Measurements from ENCODE around the gene GAS2L2.
A peak's percentile ranks its signal among the peaks of the same experiment; 100 is the strongest.

Gene GAS2L2

DNA sequence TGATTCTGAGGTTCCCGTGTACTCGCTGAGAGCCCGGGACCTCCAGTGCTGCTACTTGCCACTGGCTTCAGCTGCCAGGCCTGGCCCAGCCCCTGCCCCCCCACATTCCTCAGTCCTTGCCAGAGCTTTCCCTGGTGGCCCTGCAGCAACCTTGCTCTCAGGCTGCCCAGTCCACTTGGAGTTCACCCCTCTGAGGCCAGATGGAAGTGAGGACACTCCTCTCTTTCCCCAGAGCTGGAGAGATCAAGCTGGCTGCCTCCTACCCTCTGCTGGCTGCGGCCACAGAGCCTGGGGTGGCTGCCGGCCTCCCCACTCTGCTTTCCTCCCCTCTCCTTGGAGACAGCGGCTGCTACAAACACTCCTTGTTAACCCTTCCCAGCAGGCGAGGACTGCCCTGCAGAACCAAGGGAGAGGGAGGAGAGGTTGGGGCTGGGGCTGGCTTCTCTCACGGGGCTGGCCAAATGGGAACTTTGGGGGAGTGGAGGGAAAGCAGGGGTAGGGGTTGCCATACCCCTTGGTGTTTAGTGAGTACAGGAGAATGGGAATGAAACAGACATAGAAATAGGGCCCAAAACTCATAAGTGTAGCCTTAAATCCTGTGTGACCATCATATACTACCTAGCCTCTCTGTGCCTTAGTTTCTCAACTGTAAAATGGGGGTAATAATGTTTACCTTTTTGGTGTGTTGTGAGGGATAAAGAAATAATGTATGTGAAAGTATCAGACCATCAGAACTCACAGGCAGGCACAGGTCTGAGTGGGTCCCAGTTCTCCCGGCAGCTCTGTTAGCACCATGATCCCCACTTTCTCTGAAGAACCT, at the start of gene GAS2L2:
GAS2L2 (minus strand) TSS at position 295 of the 820 bp plus-strand sequence. CDS start 389 bp downstream, outside the sequence.
- DNase-seq = no peak

DNA sequence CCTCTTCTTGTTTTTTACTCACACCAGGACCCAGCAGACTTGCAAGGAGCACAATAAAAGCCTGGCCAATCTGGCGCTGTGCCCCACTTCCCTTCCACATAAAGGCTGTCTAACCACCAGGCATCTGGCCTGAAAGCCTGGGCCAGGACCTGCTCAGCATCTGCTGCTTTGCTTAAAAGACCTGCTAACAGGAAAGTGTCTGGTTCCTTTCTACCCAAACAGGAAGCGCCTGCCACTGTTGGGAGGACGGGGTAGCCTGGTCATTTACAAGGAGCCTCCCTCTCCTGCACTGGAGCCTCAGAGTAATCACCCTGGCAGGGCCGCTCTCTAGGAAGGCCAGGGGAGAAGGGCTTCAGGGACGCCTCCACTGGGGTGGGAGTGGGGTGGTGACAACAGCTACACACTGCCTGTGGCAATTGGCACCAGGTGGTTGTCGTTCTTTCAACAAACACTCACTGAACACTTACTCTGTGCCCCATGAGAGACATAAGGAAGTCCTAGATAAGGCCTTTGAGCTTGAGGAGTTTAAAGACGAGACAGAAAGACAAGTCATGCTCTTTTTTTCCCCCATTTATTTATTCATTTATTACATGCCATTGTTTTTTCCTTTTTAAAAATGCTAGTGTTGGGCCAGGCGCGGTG, 48.7 kb upstream of the GAS2L2 start:
- no peak for DNase-seq

DNA sequence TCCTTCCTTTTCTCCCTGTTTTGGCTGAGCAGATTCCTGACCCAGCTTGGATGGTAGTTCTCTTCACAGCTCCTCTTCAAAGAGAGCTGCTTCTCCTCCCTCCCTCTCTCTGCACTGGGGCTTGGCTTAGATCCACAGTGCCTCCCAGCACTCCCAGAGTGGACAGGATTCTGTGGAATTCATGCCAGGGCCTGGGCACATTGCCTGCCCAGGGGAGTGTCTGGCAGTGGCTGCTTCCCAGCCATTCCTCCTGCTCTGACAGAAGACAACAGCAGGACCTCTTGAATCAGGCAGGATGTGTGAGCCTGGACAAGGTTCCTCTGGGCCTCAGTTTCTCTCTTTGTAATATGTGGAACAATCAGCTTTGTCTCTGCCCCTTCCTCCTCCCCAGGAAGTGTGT, 46.9 kb upstream of the GAS2L2 start:
- DNase-seq = no peak

DNA sequence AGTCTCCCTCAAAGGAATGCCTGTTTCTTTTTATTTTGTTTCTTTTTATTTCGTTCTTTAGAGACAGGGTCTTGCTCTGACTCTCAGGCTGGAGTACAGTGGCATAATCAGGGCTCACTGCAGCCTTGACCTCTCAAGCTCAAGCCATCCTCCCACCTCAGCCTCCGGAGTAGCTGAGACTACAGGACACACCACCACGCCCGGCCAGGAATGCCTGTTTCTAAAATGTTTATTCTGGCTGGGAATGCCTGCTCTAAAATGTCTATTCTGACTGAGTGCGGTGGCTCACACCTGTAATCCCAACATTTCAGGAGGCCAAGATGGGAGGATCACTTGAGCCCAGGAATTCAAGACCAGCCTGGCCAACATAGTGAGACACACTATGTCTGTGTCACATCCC, 44.9 kb upstream of the GAS2L2 start:
- no peak for DNase-seq

DNA sequence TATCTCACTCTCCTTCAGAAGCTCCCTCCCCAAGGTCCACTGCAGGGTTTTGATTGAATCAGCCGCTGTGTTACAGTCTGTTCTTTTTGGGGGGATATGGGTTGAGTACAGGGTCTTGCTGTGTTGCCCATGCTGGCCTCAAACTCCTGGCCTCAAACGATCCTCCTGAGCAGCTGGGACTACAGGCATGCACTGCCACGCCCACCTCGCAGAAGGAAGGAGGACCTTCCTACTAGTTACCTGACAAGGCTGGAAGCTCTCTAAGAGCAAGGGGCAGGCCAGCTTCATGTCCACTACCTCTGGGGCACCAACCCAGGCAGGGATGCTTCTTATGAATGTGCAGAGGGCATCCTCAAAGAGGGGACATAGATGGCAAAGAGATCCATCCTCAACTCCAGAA, 44.3 kb upstream of the GAS2L2 start:
- DNase-seq = no peak

DNA sequence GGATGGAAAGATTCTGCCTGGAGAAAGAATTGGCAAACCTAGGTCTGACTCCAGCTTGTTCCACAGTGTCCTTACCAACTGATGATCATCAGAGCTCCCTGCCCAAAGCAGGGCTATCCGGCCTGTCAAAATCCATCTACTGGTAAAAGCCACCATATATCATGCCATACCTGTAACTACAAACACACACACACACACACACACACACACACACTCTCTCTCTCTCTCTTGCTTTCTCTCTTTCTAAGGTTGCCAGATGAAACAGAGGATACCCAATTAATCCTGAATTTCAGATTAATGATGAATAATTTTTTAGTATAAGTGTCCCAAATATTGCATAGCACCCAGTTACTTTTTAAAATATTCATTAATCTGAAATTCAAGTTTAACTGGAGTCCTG, 43.9 kb upstream of the GAS2L2 start:
- no peak for DNase-seq

DNA sequence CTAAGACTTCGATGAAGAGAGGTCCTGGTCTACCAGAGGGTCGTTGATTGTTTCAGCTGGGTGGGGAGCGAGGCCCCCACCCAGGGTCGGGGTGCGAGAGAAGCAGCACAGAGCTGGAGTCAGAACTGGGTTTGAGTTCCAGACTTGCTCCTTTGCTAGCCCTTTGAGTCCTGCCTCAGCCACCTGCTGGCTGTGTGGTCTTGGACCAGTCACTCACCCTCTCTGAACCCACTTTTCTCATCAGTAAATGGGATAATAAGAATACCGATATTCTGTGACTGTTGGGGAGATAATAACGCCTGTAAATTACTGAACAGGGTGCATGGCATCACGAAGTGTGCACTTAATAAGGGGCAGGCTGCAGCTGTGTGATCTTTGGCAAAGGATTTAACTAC, 42.8 kb upstream of the GAS2L2 start:
- DNase-seq = no peak

DNA sequence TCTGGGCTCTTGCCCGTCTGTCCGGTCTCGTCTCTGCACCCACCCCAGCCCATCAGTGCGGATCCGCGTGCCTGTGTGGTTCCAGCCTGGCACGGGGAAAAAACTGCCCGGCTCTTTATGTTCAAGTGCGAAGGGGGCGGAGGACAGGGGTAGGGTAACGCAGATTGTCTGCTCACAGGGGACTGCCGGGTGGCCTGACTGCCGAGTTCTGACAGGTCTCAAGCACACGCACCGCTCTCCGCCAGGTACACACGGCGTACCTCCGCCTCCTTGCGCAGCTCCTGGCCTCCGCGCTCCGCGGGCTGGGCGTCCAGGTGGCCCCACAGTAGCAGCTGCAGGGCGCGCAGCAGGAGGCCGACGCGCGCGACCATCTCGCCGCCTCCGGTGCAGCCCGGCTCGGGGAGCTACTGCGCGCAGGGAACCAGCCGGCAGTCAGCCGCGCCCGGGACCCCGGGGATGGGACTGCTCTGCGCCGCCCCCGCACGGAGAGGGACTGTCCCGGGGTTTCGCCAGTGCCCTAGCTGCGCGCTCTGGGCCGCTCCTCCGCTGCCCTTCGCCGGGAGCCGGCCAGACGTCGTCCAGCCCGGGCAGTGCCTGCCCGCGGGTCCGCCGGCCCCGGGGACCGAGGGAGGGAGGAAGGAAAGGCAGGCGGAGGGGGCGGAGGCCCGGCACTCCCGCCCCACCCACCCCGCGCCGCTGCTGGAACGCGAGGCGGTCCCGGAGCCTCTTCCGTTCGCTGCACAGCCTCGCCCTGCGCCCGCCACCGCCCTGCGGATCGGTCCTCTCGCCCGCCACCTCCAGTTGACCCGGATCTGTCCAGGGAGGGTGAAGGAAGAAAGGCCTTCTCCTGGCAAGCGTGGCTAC, 42.2 kb upstream of the GAS2L2 start, which contains the start of gene MMP28:
MMP28 (minus strand) TSS at position 635 of the 864 bp plus-strand sequence; CDS start at position 371, 264 bp downstream.
- peak in 1 of 2 donors; percentile 26 for DNase-seq

DNA sequence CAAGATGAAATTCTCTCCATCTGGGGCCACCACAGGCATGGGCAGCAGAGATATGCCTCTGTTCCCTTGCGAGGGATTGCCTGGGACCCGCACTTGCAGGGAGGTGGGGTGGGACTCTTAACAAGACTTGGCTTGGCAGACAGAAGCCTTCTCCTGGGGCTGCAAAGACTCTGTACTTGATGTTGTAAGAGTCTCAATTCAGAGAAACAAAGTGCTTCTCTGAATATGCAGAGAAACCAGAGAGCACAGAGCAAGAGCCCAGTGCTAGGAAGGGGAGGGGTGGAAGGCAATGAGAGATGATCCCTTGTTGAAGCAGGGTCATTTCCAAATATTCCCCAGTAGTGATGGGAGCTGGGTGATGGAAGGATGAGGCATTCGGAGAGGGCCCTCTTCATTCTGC, 40.2 kb upstream of the GAS2L2 start:
- DNase-seq = no peak

DNA sequence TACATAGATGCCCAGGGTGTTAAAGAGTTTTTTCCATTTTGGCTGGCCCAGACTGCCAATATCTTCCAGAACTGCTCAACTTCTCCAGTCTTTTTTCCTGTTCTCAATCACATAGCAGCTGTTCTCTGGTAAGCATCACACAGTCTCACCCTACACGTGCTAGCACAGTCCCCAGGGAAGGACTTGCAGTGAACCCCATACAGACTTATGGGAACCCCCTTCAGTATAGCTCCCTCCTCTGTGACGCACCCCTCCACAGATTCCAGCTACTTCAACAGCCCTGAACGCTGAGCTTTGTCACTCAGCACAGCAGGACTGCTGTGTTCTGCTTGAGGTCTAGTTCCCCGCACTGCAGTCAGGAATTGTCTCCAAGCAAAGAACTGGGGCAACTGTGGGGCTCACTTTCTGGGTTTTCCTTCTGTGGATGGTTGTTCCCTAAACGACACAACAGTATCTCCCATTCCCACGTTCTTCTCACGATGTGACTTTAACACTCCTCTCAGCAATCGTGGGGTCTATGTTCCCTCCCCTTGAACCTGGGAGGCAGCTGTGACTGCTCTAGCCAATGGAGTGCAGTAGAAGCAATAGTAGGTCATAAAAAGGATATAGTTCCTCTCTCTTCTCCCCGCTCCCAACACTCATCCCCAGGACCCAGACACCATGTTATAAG, 38.8 kb upstream of the GAS2L2 start:
- no peak for DNase-seq

DNA sequence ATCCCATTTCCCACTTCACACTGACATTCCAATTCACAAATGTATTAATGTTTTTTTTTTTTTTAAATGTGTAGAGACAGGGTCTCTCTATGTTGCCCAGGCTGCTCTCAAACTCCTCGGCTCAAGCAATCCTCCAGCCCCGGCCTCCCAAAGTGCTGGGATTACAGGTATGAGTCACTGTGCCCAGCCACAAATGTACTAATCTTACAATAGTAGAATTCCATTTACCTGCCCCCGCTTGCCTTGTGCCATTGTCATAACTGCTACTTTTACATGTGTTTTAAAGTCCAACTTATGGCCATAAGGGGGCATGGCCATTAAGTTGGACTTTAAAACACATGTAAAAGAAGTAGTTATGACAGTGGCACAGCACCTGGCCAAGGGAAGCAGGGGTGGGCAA, 37.8 kb upstream of the GAS2L2 start:
- DNase-seq = no peak

DNA sequence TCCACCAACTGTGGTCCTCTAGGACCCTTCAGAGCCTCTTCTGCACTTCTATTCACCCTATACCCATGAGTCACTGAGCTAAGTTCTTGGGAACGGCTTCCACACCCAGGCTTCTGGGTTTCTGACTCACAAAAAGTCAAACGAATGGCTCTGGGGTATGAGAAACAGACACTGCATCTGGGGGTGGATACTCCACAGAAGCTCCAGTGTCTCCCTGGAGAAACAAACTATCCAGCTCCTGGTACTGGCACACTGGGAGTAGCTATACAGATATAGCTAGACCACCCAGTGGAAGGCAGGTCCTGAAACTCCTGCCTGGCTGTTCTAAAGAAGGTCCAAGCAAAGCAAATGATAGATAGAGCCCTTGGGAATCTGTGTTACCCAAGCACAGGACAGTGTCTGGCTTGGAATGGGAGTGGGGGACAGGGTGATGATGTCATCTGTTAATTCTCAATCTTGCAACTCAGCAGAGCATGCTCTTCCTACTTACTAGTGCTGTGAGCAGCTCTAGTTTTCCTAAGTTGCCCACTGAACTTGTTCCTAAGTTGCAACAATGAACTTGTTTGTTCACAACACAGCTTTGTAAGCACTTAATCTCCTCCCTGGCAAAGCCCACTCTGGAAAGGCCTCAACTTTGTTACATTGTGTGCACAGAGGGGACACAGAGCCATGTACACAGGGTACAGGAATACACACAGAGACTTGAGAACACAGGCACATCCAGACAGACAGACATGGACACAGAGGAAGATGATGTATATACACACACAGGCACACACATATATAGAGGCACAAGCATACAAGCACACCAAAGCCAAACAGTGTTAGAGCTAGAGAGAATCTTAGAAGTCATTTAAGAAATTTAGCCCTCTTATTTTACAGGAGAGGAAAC, 35.7 kb upstream of the GAS2L2 start:
- DNase-seq = no peak

DNA sequence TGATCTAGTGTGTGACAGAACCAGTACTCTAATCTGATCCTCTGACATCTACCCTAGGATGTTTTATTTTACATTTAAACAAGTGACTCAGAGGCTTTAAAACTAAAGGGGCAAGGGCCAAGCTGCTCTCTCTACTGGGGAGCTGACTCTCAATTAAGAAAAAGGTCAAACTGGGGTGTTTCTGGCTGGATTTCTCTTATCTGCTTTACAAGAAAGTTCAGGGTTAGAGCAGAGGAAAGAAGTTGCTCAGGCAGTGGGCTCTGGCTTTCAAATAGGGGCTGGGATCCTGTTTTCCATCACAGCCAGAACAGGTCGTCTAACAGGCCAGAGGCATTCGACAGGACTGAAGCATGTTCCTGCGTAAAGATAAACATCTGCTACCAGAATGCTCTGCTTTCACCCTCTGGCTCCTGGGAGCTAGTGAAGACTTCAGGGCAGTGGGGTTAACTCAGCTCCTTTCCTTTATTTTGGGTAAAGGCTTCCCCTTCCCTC, 33.9 kb upstream of the GAS2L2 start:
- DNase-seq = no peak

DNA sequence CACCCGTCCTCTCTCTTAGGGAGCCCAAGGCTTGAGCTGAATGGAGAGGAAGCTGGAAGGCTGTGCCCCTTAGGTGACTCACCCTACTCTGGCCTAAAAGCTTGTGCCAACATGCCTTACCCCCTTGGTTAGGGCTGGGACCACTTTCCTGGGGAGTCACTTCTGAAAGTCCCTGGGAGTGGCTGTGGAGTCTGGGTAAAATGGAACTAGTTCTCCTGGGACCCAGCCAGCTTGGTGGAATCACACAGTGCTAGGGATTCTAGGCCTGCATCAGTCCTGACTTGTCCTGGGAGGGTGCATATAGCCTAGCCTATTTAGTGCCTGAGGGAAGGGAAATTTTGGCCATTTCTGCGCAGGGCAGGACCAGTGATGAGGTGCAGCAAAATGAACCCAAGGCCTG, 31.9 kb upstream of the GAS2L2 start:
- no peak for DNase-seq

DNA sequence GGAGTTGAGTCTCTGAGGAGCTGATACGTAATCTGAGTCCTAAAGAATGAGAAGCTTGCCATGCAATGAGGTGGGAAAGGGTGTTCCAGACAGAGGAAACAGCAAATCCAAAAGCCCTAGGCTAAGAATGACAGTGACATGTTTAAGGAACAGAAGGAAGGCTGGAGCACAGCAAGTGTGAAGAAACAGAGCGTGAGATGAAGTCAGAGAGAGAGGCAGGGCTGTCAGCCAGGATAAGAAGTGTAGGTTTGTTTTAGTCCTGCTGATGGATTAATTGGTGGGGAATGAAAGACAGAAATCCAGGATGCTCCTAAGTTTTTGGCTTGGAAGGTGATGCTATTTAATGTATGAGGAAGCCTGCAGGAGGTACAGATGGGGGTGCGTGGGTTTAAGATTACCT, 27.9 kb upstream of the GAS2L2 start:
- DNase-seq = no peak

DNA sequence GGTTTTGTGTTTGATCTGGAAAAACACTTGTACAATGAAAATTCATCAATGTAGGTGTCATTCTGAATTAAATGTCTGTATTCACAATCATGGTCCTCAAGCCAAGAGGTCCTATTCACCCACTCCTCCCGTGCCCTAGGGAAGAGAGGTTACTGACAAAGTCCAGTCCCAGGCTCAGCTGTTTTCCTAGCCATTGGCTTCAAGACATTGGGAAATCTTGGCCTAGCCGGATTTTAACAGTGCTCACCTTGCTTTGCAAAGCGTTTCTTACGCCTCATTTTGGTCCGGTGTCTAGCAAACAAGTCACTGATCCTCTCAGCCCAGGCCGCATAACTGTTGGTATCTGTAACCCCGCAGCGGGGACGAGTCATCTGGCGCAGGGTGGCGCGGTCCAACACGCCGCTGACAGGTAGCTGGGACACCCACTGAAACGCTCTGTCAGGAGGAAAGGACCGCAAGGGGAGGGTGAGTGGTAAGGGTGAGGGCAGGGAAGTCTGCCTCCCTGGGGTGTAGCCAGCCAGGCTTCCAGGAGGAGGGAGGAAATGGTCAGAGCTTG, 25.7 kb upstream of the GAS2L2 start:
- DNase-seq = no peak

DNA sequence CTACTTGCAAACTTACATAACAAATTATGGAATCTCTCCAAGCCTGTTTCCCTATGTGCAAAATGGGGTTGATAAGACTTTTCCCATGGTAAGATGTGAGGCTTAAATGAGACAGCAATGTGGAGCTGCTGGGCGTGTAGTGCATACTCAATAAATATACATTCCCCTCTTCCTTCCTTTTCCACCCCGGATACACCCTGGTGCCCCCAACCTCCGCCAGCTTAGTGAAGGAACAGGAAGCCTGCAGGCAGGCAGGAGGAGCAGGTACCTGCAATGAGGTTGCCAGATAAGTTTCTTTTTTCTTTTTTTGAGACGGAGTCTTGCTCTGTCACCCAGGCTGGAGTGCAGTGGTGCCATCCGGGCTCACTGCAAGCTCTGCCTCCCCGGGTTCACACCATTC, 22.5 kb upstream of the GAS2L2 start:
- no peak for DNase-seq

DNA sequence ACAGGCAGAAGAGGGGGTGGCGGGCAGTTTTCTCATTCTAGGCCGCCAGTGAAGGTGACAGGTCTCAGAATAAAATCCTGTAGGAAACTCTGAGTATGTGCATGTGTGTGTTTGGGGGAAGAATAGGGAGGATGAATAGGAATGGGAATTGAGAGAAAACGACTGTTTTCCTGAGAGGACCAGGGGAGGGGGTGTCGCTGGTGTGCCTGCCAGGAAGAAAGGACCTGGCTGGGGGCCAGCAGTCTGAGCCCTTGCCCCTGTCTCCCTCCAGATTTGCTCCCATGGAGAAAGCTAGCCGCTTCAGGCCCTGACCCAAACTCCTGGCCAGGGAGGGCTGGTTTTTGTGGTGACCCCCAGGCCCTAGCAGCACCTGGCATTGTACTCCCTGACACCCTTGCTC, 22.0 kb upstream of the GAS2L2 start:
- no peak for DNase-seq

DNA sequence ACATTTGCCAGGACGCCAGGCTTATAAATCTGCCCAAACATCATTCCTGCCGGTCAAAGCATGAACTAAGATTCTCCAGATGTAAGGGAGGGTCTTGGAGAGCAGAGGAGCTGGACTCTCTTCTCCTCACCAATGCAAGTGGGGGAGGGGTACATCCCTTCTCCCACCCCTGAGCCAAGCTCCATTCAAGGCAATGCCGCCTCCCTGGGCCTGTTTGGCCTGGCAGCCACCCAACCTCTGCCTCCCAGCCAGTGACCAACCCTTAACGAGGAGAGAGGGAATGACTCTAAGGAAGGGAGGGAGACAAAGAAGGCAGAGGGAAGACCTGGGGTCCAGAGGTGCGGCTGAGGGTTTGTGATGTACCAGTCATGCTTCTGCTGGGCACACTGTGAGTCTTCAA, 21.5 kb upstream of the GAS2L2 start:
- DNase-seq = no peak

DNA sequence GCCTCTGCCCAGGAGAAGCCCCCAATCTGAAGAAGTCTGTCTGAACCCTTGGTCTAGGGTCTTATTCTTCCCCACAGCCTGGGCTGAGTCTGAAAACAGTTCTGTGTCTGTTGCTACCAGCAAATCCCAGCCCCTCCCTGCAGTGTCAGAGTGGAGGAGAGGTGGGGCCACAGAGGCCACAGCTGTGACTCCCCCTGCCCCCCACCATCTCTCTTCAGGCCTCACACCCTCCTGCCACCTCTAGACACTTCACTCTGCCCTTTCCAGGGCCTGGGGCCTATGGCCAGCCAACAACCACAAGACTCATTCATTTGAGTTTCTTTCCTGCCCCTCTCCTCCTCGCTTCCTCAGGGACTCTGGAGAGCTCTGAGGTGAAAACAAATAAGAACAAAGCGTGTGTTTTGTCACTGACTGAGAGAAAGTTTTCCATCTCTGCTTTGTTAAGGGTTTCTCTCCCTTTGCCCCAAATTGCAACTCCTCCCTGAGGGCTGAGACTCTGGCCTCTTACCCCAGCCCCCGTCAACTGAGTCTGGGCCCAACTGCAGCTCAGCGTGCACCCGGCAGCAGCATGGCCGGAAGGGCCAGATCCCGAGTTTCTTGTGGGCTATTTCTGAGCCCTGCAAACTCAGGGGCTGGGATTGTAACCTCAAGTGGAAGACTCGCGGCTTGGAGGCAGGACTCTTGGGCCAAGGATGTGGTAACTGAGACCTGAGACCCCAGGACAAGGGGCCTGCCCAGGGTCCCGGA, 20.8 kb upstream of the GAS2L2 start:
- DNase-seq = no peak

DNA sequence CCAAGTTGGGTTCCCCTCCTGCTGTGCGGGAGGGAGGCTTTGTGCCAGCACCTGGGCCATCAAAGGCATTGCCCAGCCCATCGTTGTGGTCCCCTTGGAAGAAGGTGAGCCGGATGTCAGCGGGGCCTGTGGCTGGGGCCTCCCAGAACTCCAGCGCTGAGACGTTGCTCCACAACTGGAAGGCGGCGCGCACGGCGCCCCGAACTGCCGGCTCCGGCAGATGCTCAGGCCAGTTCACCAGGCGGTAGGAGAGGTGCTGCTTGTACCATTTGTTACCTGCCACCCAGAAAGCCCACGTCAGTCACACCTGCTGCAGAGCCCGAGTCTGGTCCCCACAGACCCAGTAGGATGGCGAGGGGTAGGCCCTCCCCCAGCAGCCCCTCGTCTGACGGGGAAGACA, 20.1 kb upstream of the GAS2L2 start:
- no peak for DNase-seq

All from CD4-positive, alpha-beta T cell treated with Interferon alpha-2 for 1 hour (primary cell).